ENCODE results near the gene LTBP1.

The LTBP1 gene

DNA sequence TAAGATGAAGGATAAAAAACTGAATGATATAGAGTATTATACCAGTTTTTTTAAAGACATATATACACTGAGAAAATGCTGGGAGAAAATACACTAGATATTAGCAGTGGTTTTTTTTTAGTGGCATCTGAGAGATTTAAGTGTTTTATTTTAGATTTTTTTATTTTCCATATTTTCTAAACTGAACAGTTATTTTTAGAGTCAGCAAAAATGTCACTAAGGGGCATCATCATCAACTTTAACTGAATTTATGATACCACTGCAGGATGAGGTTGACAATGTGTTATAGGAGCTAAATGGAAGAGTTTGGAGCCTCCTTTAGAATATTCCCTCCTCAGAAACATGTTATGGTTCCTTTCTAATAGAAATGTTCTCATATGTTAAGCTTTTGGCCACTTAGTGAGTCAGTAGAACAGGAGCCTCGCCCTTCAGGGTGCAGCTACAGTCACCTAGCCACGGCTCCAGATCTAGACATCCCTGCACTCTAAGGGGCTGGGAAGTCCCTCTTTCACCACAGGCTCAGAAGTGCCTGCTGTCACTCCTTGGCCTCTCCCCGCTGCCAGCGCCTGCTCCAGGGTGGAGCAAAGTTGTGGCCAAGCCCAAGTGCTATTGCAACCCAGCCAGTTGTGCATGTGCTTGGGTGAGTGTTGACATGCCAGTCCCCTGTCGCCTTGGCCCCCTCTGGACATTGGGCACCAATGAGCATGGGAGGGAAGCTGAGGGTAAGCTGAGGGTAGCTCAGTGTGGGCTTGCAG, 319.0 kb downstream of the LTBP1 start:
- no peak for DNase-seq (ENCODE audit: low read depth, low spot score)

DNA sequence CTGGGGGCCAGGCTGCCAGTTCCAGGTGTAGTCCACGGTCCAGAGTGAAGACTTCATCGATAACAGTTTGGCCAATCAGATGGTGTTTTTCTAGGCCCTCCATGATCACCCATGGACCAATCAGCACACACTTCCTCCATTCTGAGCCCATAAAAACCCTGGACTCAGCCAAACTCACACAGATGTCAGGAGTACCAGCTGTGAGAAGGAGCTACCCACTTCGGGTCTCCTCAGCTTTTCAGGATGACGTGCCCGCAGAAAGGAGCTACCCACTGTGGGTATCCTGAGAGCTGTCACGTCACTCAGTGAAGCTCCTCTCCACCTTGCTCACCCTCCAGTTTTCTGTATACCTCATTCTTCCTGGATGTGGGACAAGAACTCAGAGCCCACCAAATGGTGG, 319.7 kb downstream of the LTBP1 start:
- no peak for DNase-seq (ENCODE audit: low read depth, low spot score)

- no peak for DNase-seq (ENCODE audit: low read depth, low spot score)
These were observed 320.3 kb downstream of the LTBP1 start for GRCh38 chr2:33267043-33267442.

- no peak for DNase-seq (ENCODE audit: low read depth, low spot score)
These were observed 321.0 kb downstream of the LTBP1 start for GRCh38 chr2:33267756-33268155.

DNA sequence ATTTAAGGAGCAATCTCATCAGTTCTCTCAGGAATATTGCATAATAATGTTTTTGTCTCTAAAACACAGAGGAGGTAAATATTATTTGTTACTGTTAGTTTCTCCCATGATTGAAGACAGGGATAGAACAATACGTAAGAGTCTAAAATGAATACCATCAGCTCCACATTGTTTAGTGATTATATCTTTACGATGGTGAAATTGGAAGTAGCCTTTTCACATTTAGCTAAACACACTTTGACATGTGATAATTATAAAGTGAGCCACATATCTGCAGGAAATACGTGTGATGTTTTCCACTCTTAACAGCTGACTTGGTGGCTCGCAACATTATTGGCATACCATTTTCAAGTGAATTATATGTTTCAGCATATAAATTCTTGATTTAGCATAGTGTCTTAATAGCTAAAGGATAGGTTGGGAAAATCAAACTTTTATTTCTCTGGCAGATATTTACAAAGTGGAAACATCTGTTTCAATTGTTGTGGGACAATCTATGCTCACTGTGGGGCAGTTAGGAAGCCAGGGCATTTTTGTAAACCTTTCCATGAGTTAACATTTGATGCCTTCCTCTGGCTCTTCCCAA, 321.6 kb downstream of the LTBP1 start:
- no peak for DNase-seq (ENCODE audit: low read depth, low spot score)

DNA sequence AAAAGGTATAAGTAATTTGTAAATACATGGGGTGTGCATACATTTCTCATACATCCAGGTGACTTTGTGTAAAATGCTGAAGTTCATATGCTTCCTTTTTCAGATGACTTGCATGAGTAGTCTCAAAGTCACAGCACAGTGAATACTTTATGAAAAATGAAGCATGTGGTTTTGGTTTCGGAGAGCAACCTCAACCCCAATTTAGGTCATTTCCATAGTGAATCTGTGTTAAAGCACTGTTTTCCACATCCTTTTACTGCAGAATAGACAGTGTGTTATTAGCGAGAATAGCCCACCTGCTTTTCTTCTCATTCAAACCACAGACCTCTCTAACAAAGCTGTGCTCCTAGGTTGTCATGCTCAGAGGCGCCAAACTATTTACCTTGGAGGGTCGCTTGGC, 325.2 kb downstream of the LTBP1 start:
- DNase-seq (ENCODE audit: low read depth, low spot score): peak; percentile 10

GRCh38 chr2:33273479-33273878, 326.7 kb downstream of the LTBP1 start:
- no peak for DNase-seq (ENCODE audit: low read depth, low spot score)

DNA sequence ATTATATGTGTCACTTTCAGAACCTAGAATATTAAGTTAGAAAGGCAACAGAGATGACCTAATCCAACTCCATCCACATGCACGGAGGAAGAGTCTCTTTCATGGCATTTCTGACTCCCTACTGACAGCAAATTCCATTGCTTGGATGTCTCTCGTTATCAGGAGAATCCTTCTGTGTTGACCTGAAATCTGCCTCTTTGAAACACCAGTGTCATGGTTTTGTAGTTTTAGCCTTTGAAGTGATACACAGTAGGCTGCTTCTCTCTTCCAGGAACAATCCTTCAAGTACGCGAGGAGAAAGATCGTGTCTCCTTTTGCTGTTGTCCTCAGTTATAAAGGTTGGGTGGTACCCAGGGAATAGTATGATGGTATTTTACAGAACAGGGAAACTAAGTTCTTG, 327.8 kb downstream of the LTBP1 start:
- no peak for DNase-seq (ENCODE audit: low read depth, low spot score)

- peak; percentile 89 for DNase-seq (ENCODE audit: low read depth, low spot score)
These were observed 329.1 kb downstream of the LTBP1 start for GRCh38 chr2:33275689-33276444.

GRCh38 chr2:33277002-33277426, 330.3 kb downstream of the LTBP1 start:
- DNase-seq (ENCODE audit: low read depth, low spot score): no peak

GRCh38 chr2:33278245-33278943, 331.6 kb downstream of the LTBP1 start:
- DNase-seq (ENCODE audit: low read depth, low spot score): no peak

DNA sequence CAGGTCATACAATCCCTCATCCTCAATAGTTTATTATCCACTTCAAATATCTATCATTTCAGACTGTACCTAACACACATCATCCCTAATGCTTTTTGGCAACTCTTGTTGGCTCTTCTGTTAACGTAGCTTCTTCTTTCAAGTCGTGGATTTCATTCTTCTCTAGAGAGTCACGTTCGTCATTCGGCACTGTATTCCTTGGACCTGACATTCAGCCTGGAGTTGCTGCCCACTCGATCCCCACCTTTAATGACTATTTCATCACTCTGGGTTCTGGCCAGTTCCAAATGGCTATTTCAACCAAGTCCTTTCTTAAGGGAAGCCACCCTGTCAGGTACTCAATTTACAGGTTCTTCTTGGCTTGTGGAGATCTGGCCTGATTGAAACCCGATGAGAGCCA, 337.5 kb downstream of the LTBP1 start:
- no peak for DNase-seq (ENCODE audit: low read depth, low spot score)

- DNase-seq (ENCODE audit: low read depth, low spot score): no peak
These were observed 340.8 kb downstream of the LTBP1 start for GRCh38 chr2:33287507-33288005.

- no peak for DNase-seq (ENCODE audit: low read depth, low spot score)
These were observed 341.3 kb downstream of the LTBP1 start for GRCh38 chr2:33288011-33288410.

DNA sequence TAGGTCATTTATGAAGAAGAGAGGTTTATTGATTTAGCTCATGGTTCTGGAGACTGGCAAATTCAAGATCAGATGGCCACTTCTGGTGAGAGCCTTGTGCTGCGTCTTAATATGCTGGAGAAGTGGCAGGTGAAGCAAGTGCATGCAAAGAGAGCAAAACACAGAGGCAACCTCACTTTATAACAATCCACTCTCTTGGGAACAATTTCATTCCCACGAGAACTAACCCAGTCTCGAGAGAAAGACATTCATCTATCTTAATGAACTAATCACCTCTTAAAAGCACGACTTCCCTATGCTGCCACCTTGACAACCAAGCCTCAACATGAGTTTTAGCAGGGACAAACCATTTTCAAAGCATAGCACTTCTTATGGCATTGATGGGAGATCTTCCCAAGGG, 343.2 kb downstream of the LTBP1 start:
- DNase-seq (ENCODE audit: low read depth, low spot score): peak; percentile 18

- DNase-seq (ENCODE audit: low read depth, low spot score): peak; percentile 93
These were observed 344.7 kb downstream of the LTBP1 start for GRCh38 chr2:33291278-33292013.

DNA sequence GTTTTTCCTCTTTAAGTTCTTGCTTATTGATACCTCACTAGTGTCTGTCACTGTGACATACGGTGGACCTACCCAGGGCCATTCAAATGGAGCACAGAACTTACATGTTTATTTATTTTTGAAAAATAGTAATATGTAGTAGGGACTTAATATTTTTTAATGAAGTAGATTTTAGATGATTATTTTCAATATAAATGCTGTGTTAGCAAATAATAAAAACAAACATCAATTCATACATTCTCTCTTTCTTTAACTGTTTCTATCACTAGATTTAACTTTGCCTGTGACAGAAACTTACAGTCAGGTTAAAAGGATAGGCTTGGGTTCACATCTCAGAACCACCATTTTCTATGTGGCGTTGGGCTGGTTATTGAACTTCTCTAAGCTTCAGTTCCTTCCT, 345.3 kb downstream of the LTBP1 start:
- DNase-seq (ENCODE audit: low read depth, low spot score): no peak

DNA sequence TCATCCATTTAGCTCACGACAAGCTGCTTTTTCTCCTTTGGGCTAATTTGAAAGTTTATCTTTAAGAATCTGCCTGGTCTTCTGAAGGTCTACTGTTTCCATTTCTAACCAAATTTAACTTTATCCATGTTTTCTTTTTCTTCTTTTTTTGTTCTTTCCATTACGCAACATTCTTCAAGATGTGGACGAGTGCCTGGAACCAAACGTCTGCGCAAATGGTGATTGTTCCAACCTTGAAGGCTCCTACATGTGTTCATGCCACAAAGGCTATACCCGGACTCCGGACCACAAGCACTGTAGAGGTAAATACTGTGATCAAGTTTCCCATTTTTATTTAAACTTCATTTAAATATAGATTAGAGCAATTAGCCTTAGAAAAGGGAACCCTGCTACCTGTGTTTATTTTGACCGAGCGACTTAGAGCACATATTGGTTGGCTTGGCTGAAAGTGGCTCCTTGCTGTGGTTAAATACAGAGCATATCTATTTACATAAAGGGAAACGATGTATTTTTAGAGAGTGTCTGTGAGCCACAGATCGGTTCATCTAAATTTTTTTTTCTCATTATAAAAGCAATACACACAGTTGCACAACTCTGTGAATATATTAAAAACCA, 346.3 kb downstream of the LTBP1 start:
- DNase-seq (ENCODE audit: low read depth, low spot score): peak; percentile 21

GRCh38 chr2:33298233-33298632, 351.5 kb downstream of the LTBP1 start:
- peak; percentile 34 for DNase-seq (ENCODE audit: low read depth, low spot score)

GRCh38 chr2:33301355-33301754, 354.6 kb downstream of the LTBP1 start:
- no peak for DNase-seq (ENCODE audit: low read depth, low spot score)

- no peak for DNase-seq (ENCODE audit: low read depth, low spot score)
These were observed 355.6 kb downstream of the LTBP1 start for GRCh38 chr2:33302348-33302747.

Measured in astrocyte of the hippocampus (primary cell).